ENCODE data around the gene NCBP1. TPM values are rescaled to one million over a fixed set of nuclear protein-coding genes. Genes with fewer than 3 reads are reported as not detected.
"Not testable (repeated sequence)": the region's sequence is repeated elsewhere in the genome, so short reads cannot be mapped to it uniquely, and the experiment has no call there.

Gene NCBP1, protein sequence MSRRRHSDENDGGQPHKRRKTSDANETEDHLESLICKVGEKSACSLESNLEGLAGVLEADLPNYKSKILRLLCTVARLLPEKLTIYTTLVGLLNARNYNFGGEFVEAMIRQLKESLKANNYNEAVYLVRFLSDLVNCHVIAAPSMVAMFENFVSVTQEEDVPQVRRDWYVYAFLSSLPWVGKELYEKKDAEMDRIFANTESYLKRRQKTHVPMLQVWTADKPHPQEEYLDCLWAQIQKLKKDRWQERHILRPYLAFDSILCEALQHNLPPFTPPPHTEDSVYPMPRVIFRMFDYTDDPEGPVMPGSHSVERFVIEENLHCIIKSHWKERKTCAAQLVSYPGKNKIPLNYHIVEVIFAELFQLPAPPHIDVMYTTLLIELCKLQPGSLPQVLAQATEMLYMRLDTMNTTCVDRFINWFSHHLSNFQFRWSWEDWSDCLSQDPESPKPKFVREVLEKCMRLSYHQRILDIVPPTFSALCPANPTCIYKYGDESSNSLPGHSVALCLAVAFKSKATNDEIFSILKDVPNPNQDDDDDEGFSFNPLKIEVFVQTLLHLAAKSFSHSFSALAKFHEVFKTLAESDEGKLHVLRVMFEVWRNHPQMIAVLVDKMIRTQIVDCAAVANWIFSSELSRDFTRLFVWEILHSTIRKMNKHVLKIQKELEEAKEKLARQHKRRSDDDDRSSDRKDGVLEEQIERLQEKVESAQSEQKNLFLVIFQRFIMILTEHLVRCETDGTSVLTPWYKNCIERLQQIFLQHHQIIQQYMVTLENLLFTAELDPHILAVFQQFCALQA
- total RNA-seq, result 10 to 100 TPM; 22.4 to 22.7 TPM
- long read RNA-seq, full-length matches to known transcripts, result 33 of 43 reads
- long read RNA-seq, partial matches to known transcripts, result 3 of 43 reads
- long read RNA-seq, other reads (novel, unspliced or antisense), result 7 of 43 reads

DNA sequence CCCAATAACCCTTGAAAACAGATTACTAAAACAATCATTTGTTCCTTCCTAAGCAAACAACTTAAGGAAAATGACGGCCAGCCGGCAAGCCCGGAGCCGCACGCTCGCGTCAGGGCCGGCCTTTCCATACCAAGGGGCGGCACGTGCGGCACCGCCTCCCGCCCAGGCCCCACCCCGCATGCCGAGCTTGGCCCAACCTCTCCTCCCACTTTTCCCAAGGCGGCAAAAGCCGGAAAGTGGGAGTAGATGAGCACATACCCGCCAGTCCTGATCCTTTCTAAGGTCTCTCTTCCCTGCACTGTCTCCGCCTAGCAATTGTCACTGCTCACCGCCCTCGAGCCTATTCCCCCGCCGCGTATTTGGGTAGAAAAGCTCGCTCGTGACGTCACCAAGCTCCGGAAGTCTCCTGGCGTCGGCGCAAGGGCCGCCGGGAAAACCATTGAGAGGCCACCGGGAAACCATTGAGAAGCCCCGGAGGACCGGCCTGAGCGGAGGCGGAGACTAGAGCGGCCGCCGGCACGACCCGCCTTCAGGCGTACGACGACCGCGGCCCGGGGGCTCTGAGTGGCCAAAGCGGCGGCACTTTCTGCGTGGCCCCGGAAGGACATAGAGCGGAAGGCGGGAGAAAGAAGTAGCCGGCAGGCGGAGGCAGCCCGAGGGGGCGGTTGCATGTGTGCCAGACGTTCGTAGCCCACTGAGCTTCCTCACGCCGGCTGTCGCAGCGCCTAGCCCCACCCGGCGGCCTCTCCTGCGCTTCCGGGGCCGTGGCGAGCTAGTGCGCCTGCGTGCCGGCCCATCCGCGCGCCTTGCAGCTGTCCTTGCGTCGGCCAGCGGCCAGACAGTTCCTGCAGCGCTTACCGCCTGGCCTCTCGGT is at the start of gene NCBP1, which contains the start of gene TSTD2:
TSS of gene NCBP1 (plus strand) at position 837 of the 874 bp plus-strand sequence. CDS start 61 bp downstream, outside the sequence.
TSS of gene TSTD2 (minus strand) at position 384 of the 874 bp plus-strand sequence. CDS start 5,806 bp downstream, outside the sequence.
- DNase-seq (peak; percentile 98), ATAC-seq (peak; percentile 93 to 95)
- intact Hi-C loops (cut with DNase I), result no loop called here

DNA sequence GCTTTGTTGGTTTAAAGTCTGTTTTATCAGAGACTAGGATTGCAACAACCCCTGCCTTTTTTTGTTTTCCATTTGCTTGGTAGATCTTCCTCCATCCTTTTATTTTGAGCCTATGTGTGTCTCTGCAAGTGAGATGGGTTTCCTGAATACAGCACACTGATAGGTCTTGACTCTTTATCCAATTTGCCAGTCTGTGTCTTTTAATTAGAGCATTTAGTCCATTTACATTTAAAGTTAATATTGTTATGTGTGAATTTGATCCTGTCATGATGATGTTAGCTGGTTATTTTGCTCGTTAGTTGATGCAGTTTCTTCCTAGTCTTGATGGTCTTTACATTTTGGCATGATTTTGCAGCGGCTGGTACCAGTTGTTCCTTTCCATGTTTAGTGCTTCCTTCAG is 48.8 kb upstream of the NCBP1 start:
- DNase-seq; intact Hi-C loops (cut with DNase I); ATAC-seq: not testable (repeated sequence)

DNA sequence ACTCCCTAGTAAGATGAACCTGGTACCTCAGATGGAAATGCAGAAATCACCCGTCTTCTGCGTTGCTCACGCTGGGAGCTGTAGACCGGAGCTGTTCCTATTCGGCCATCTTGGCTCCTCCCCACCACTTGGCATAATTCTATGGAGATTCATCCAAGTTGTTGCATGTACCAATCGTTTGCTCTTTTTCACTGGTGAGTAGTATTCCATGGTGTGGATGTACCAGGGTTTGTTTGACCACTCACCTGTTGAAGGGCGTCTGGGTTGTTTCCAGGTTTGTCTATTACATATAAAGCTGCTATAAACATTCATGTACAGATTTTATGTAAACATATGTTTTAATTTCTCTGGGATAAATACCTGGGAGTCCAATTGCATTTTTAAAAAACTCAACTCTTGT is 46.7 kb upstream of the NCBP1 start:
- ATAC-seq; intact Hi-C loops (cut with DNase I); DNase-seq: not testable (repeated sequence)

DNA sequence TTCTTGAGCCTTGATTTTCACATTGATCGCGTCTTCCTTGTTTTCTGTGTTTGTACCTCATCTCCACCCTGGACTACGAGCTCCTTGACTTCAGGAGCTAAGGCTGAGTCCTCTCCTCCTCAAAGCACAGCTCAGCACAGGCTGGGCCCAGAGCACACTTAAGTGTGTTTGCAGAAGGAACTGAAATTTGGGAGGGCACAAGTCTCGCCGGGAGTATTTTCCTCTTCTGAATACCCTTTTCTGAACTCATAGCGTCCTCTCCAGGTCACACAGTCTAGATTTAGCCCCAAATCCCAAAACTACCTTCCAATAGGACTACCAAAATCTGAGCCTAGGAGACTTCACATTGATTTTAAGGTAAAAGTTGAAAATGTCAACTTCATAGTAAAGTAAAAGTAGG is 42.1 kb upstream of the NCBP1 start:
- ATAC-seq (no peak), DNase-seq (no peak)
- intact Hi-C loops (cut with DNase I), result loop anchor here in 1 of 2 donors (10.0 kb wide), 1 partner anchor 67 kb away; no protein-coding TSS in a partner anchor

DNA sequence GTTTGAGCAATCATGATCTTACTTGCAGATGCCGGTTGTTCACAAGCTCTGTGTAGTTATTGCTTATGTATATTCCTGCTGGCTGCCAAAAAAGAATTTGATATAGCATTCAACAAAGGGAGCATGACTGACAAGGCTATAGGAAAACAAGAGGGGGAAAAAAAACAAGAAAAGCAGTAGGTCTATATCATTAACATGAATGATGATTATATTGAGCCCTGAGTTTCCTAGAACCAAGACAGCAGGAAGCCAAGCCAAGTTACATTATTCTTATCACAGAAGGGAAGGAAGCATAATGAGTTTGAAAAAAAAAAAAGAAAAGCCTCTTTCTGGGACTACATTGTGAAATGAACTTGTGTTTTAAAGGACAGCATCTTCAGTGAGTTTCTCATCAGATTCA is 41.5 kb upstream of the NCBP1 start:
- intact Hi-C loops (cut with DNase I), result loop anchor here in 1 of 2 donors (10.0 kb wide), 1 partner anchor 67 kb away; no protein-coding TSS in a partner anchor
- DNase-seq (no peak), ATAC-seq (no peak)

DNA sequence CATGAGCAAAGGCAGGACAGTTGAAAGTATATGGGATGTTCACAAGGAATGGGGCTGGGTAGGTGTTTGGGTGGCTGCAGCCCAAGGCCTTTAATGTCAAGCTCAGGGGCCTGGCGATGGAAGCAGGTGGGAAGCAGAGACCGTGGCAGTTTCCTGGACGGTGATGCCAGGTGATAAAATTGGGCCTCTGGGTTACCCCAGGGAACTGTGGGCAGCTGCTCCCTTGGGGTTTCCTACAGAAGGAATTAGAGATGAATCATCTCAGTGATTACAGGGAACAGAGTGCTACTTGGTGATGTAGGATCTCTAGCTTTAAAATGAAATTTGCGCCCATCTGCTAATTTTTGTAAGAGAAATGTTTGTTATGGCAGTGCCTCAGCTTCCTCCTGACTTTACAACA is 39.7 kb upstream of the NCBP1 start:
- ATAC-seq (peak in 1 of 2 donors; percentile 3), DNase-seq (no peak)
- intact Hi-C loops (cut with DNase I), result loop anchor here (2.0 to 10.0 kb wide), 2 partner anchors 21 to 69 kb away; no protein-coding TSS in a partner anchor

DNA sequence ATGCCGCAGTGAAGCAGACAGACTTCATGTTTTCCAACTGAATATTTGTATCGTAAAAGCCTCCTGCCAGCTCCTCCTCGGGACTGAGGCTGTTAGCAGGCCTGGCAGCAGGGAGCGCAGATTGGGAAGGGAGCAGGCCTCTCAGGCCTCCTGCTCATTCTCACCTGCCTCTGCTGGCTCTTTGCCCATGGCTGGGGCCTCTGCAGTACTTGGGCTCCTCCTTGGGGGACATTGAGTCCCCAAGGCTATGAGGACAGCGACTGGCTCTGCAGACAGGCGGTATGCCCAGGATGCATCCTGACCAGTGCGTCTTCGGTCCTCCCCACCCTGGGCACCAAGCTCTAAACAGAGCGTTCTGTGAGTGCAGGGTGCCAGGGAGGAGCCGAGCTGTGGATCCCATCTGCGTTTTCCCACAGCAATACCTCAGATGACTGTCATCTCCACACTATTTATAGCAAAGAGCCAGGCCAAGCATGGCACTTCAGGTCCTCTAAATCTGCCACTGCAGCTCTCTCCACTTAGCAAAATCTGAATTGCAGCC is 39.2 kb upstream of the NCBP1 start:
- DNase-seq (peak; percentile 57), ATAC-seq (peak; percentile 73 to 74)
- intact Hi-C loops (cut with DNase I), result loop anchor here (2.0 to 10.0 kb wide), 2 partner anchors 22 to 70 kb away; no protein-coding TSS in a partner anchor

DNA sequence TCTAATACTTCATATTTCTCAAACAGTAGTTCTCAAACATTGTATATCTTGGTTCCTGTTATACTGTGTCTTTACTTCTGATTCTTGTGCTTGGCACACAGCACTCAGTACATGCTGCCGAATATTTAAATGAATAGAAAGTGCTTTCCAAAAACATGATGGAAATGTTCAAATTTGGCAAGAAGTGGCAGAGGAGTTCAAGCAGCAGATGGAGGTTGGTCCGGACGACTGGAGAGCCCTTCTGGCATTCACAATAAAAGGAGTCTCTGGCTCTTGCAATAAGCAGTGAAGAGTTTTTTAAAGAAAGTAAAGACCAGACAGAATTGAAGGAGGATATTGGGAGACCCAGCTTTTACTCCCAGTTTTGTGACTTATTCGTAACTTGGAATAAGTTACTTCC is 36.7 kb upstream of the NCBP1 start:
- DNase-seq (no peak), ATAC-seq (no peak)
- intact Hi-C loops (cut with DNase I), result loop anchor here (1.0 to 10.0 kb wide), 3 partner anchors 40 to 95 kb away; no protein-coding TSS in a partner anchor

DNA sequence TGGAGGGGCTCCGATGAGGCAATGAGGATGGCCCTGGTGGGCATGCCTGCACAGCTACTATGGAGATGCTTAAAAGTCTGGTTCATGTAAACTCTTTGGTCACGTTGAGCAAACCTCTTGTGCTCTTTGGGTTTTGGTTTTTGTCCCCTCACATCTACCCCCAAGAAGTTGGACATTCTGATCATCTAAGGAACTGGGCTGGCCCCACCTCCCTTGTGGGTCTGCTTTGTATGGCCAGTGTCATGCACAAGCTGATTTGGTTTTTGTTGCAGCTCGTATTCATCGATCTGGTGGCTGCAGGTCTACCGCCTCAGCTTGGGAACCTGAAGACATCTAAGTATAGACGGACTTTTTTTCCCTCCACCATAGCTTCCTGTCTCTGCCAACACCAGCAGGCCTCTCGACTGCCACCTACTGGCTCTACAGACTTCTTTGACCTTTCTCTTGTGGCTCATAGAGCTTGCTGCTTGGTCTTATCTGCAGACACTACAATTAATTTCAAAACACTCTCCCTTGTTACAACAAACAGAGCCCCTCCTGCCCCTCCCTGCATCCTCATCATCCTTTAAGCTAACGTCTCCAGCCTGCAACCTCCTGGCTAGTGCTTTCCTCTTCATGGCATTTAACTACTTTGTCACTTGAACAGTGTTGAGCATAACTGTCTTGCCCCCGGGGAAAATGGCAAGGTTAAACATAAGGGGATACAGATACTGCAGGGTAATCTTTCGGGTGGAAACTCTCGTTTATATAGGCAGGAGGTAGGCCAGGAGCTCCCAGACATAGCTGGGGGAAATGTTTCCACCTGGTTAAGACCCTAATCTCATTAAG is 34.9 kb upstream of the NCBP1 start:
- ATAC-seq (peak; percentile 55 to 72), DNase-seq (peak; percentile 79)
- intact Hi-C loops (cut with DNase I), result loop anchor here (1.0 to 10.0 kb wide), 3 partner anchors 41 to 130 kb away; no protein-coding TSS in a partner anchor

DNA sequence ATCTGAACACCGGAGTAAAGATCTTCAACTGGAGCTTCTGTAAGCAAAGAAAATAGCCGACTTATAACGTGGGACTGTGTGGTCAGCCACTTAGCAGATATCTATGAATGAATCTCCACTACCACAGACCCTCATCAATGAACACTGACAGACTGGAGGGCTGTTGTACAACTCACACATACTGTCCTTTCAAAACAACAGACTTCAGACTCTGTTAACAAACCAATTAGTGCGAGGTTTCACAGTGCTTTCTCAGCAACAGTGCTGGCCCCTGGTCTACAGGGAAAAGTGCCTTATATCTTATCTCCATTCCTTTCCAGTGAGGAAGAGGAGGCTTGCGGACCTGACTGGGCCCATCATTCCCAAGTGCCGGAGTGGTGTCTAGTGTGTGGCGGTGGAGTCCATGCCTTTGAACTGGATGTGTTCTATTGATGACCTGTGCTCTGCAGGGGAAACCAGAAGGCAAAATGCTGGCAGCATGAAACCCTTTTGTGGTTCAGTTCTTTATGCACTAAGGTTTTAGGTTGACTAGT is 34.2 kb upstream of the NCBP1 start:
- intact Hi-C loops (cut with DNase I), result loop anchor here (1.0 to 10.0 kb wide), 3 partner anchors 42 to 131 kb away; no protein-coding TSS in a partner anchor
- DNase-seq, result no peak
- ATAC-seq, result no peak

DNA sequence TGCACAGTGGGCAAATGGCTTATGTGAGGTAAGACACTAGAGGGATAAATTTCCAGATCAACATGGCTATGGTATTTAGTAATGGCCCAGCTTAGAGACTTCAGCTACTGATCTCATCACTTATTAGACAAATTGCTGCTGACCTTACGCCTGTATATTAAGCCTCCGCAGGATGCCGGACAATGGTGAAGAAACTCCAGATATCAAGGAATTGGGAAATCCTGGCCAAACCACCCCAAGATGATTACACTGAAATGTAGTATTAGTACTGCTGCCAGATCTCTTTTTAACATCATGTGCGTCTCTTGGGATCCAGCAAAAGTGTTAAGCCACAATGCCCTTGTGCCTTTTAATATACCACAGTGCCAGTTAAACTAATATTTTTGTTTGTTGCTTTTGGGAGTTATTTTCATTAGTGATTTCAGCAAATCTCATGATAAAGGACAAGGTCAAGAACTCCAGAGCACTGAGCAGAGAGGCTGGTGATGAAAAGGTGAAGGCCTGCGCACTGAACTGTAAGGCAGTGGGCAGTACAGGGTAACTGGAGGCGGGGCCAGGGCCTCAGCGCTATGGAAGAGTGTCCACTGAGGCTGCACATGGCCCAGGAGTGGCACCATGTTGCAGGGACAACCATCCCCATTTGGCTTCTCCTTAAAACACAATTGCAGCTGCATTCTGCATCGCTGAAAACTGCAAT is 32.9 kb upstream of the NCBP1 start:
- intact Hi-C loops (cut with DNase I), result no loop called here
- DNase-seq (no peak), ATAC-seq (peak in 1 of 2 donors; percentile 10)

DNA sequence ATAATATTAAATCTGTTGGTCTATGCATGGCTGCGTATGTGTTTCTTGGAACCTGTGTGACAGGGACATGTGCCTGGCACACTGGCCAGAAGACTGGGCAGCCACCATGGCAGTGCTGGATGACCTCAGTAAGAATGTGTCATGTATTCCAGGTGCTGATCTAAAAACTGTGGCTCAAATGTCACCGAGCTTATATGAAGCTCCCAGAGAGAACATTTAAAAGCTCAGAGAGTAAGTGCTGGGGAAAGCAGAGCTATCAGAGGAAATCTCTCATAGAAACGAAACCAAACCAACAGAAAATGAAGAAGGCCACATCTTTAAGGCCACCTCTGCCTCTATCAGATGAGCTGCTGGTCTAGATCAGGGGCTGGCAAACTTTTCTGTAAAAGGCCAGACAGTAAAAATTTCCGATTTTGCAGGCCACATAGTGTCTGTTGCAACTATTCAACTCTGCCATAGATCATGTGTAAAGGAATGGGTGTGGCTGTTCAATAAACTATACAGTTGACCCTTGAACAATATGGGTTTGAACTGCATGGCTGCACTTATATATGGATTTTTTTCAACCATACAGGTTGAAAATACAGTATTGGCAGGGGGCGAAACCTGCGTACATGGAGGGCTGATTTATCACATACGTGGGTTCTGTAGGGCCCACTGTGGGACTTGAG is 32.3 kb upstream of the NCBP1 start:
- ATAC-seq, result no peak
- no peak for DNase-seq
- intact Hi-C loops (cut with DNase I), result no loop called here

DNA sequence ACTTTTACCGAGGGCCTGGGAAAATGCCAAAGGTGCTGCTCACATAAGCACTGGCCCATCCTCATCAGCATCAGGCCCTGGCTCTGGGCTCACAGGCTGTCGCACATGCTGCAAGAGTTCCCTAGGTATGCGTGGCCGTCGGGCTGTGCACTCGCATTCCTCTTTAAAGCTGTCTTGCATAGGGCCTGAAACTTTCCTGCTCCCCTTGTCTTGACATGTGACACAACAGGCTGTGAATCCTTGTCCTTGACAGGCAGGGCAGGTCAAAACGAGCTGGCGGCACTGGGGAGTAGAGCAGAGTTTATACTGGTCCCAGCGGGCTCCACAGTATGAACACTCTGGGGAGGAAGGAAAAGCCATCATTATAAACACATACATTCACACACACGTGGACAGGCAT is 31.2 kb upstream of the NCBP1 start:
- DNase-seq (no peak), ATAC-seq (peak; percentile 7 to 29)
- intact Hi-C loops (cut with DNase I), result no loop called here

DNA sequence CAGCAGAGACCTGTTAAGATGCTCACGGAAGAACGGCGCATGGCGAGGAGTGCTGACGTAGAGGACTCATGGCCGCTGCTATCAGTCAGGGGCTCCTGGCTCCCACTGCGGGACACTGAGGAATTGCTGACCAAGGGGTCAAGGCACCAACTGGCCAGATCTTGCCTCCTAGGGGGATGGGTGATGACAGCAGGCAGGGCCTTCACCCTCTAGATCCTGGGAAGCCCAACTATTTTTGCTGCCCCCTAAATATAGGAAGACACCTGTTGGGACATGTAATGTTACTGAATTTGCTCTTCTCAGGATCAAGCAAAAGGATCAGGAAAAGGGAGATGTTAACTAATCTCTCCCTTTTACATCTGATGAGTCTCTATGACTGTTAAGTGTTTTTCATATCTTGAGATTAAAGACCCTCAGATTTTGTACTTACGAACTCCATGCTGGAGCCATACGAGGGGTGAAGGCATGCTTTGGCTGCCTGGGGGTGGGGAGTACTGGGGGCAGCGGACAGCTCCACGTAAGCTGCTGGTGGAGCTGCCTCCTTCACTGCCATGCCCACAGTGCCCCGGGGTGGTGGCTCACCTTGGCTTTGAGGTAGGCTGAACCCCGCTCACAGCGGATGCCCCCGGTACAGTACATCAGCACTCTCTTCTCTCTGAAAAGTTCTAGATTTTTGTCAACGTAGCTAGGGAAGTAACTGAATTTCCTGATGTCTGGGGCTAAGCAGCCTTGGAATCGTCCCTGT is 28.5 kb upstream of the NCBP1 start:
- ATAC-seq (no peak), DNase-seq (no peak)
- intact Hi-C loops (cut with DNase I), result no loop called here

All from left cardiac atrium (tissue), 4 donors.